HEK293T (cell line): ENCODE data around the gene FAM53B.

Experiments
- ELF4 ChIP-seq: fragments of 450-650 bp; IDR thresholded peaks from 2 replicates; pipeline ENCODE4 v1.6.1; 2017; ENCODE audit warnings: antibody characterized with exemption
- FOXM1 ChIP-seq: fragments of 450-650 bp; IDR thresholded peaks from 2 replicates; pipeline ENCODE4 v1.6.1; 2017; ENCODE audit warnings: mild to moderate bottlenecking, borderline replicate concordance
- LEF1 ChIP-seq: fragments of 450-650 bp; IDR thresholded peaks from 2 replicates; pipeline ENCODE4 v1.6.1; 2017; ENCODE audit warnings: mild to moderate bottlenecking, borderline replicate concordance
- NFRKB ChIP-seq: fragments of 450-650 bp; IDR thresholded peaks from 2 replicates; pipeline ENCODE4 v1.6.1; 2016; ENCODE audit warnings: mild to moderate bottlenecking, moderate library complexity
- PKNOX1 ChIP-seq: fragments of 450-650 bp; IDR thresholded peaks from 2 replicates; pipeline ENCODE4 v1.6.1; 2016

DNA sequence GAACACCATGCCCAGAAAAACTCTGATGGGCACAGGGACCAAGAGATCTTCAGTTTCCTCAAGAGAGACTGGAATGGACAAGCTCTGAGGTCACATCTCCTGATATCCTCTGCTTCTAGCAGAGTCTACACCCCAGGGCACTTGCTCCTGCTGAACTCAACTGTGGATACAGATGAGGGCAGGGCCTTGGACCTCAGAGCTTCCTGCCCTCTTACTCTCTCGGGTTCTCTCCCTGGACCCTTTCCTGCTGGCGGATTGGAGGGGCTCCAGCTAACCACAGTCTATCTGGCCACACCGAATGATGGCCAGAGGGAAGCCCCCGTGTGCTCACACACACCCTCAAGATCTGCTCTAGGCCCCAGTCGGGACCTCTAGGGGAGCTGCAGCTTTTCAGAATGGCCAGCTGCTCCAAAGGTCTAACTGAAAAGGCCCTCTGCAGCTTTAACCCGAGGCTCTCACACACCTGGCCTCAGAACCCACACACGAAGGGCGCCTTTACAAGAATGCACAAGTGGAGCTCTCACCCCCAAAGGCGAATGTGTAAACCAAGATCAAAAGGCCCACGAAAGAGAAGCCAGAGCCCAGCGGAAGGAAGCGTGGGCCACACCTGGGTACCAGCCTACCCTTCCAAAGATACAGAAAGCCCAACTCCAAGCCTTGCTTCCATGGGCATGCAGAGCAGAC is 65.5 kb downstream of the FAM53B start:
- TF ChIP-seq NFRKB (no peak), FOXM1 (no peak), LEF1 (no peak), ELF4 (no peak), PKNOX1 (no peak)
